Adrenal gland (tissue), 12 donors: ENCODE data around the gene ACAT2. TPM values are rescaled to one million over a fixed set of nuclear protein-coding genes. Genes with fewer than 3 reads are reported as not detected.
"Not testable (repeated sequence)": the region's sequence is repeated elsewhere in the genome, so short reads cannot be mapped to it uniquely, and the experiment has no call there.

Experiments
- DNase-seq, 7 donors: peaks; one replicate each; pipeline ENCODE4 v3.0.0-alpha.2; 2019 to 2020
- H3K27ac ChIP-seq, 5 donors: fragments of 200-600 bp; sonication (generic) in 4 of 5; 1 replicate in 3 of 5; 2 replicates in 2 of 5; pipeline versions ENCODE4 v1.5.1 to v1.8.0; 2016 to 2020; ENCODE audit warnings: mild to moderate bottlenecking in 1 of 5
- H3K27me3 ChIP-seq: fragments of 200-600 bp; 2 replicates; pipeline ENCODE4 v1.8.0; 2021
- H3K36me3 ChIP-seq, 2 donors: fragments of 200-600 bp; replicated peaks in 1 of 2; 1 replicate in 1 of 2; 2 replicates in 1 of 2; pipeline versions ENCODE4 v1.5.1 to v1.8.0; 2018 to 2022
- H3K4me1 ChIP-seq, 2 donors: fragments of 200-600 bp; replicated peaks in 1 of 2; 1 replicate in 1 of 2; 2 replicates in 1 of 2; pipeline versions ENCODE4 v1.5.1 to v1.8.0; 2018 to 2021
- H3K4me3 ChIP-seq, 4 donors: fragments of 200-600 bp; sonication (generic) in 3 of 4; one replicate each; pipeline ENCODE4 v1.5.1; 2016 to 2018
- H3K9me3 ChIP-seq, 3 donors: fragments of 200-600 bp; sonication (generic) in 1 of 3; replicated peaks in 1 of 3; 1 replicate in 2 of 3; 2 replicates in 1 of 3; pipeline versions ENCODE4 v1.5.1 to v1.8.0; 2016 to 2021
- CTCF ChIP-seq, 6 experiments: fragments of 450-650 bp in 4 of 6; fragments of 200-600 bp in 2 of 6; sonication (generic) in 1 of 6; IDR thresholded peaks; 1 replicate in 5 of 6; 2 replicates in 1 of 6; pipeline versions ENCODE4 v1.5.1 to v1.8.0; 2016 to 2021; ENCODE audit warnings: antibody characterized with exemption in 6 of 6, mild to moderate bottlenecking in 2 of 6, moderate library complexity in 1 of 6
- POLR2A ChIP-seq, 2 donors: fragments of 450-650 bp; IDR thresholded peaks; one replicate each; pipeline ENCODE4 v1.6.1; 2017; ENCODE audit warnings: antibody characterized with exemption in 2 of 2, mild to moderate bottlenecking in 2 of 2, moderate library complexity in 1 of 2
- WGBS, 4 donors: extraction: QIAGEN DNeasy Blood & Tissue Kit in 2 of 4; methylation state at CpG; one replicate each; pipeline versions ENCODE4 v1.1.5 to v1.1.7; 2013 to 2017; 5-methylcytosine and 5-hydroxymethylcytosine counted together
- intact Hi-C, 2 donors: fragments of 100-400 bp; cut with DNase I; formaldehyde crosslinking; loops; one replicate each; pipeline versions ENCODE4 v1.14.1 to v1.15.0; 2022 to 2023
- polyA plus RNA-seq, 3 donors: library from polyadenylated mRNA; stranded (reverse); fragments of 200-250 nt in 2 of 3; fragments of 350-450 nt in 1 of 3; fragmentation: Illumina TruSeq in 1 of 3; extraction: RNeasy Lipid Tissue Mini Kit (QIAGEN cat#74804) in 1 of 3; gene quantifications; one replicate each; pipeline ENCODE4 v1.2.3, GENCODE V29; 2013 to 2014
- total RNA-seq, 9 donors: library from RNA; depleted of rRNA in 4 of 9; stranded (reverse); fragments of >200 nt in 4 of 9; fragments of 120-200 nt in 1 of 9; fragmentation: NEBNext Ultra II Directional in 1 of 9; extraction: Animal tissue kit (Norgen Biotek cat#: 25700) in 1 of 9; gene quantifications; one replicate each; pipeline versions ENCODE4 v1.1.0 to v1.2.4, GENCODE V29; 2013 to 2023
- donor health status: healthy with polysubstance abuse.
- donor health status: Bipolar disorder and iron deficiency.
- donor health status: DM: yes; HTN: yes; CAD: no.
- donor health status: DM: no; HTN: no; CAD: no.
- donor health status: DM: no; HTN: no; CAD: no.
- donor health status: DM: yes; HTN: yes; CAD: no.

The ACAT2 gene
- total and polyA plus RNA-seq, 12 donors, result 8.7 to 305 (median 18.2) TPM

GRCh38 chr6:159739341-159739740, 22.5 kb upstream of the ACAT2 start:
- no peak overlapping the region for H3K27ac ChIP-seq
- no peak for DNase-seq
- no peaks in the 10 kb centered on the region for H3K27me3 ChIP-seq
- TF ChIP-seq POLR2A (IDR thresholded peaks at IDR 0.05) (no peak), CTCF (IDR thresholded peaks at IDR 0.05) (no peak)
- H3K36me3 ChIP-seq, result peaks cover 0 to 47% of the 10 kb centered on the region in 2 donors
- intact Hi-C loops, result no loop called here
- H3K4me1 ChIP-seq, result peaks cover 15 to 61% of the 10 kb centered on the region in 2 donors
- WGBS, 4 donors, result 57 to 69% (median 62%) methylated on average over 3 of the region's 3 CpGs
- no peaks in the 10 kb centered on the region for H3K9me3 ChIP-seq
- no peak overlapping the region for H3K4me3 ChIP-seq

GRCh38 chr6:159742165-159742564, 19.7 kb upstream of the ACAT2 start:
- Histone ChIP-seq H3K27me3 (no peaks in the 10 kb centered on the region), H3K4me1 (peaks cover 15 to 37% of the 10 kb centered on the region in 2 donors), H3K27ac (no peak overlapping the region), H3K4me3 (no peak overlapping the region), H3K9me3 (no peaks in the 10 kb centered on the region), H3K36me3 (peaks cover 0 to 75% of the 10 kb centered on the region in 2 donors)
- TF ChIP-seq POLR2A (IDR thresholded peaks at IDR 0.05) (no peak), CTCF (IDR thresholded peaks at IDR 0.05) (no peak)
- 82 to 88% (median 85%) methylated on average over 1 of the region's 1 CpG for WGBS, 4 donors
- intact Hi-C loops, result no loop called here
- DNase-seq, result no peak

GRCh38 chr6:159745081-159745480, 16.8 kb upstream of the ACAT2 start:
- TF ChIP-seq CTCF (IDR thresholded peaks at IDR 0.05) (no peak), POLR2A (IDR thresholded peaks at IDR 0.05) (no peak)
- Histone ChIP-seq H3K36me3 (peaks cover 0 to 94% of the 10 kb centered on the region in 2 donors), H3K27me3 (no peaks in the 10 kb centered on the region), H3K27ac (no peak overlapping the region), H3K4me1 (peaks cover 9 to 15% of the 10 kb centered on the region in 2 donors), H3K9me3 (no peaks in the 10 kb centered on the region), H3K4me3 (no peak overlapping the region)
- DNase-seq, result no peak
- 72 to 81% (median 77%) methylated on average over 7 of the region's 7 CpGs for WGBS, 4 donors
- intact Hi-C loops, result no loop called here

GRCh38 chr6:159746759-159747158, 15.1 kb upstream of the ACAT2 start:
- intact Hi-C loops, result no loop called here
- no peak overlapping the region for H3K4me3 ChIP-seq
- no peak for DNase-seq
- H3K4me1 ChIP-seq, result peaks cover 9 to 18% of the 10 kb centered on the region in 2 donors
- no peak for TF ChIP-seq CTCF (IDR thresholded peaks at IDR 0.05)
- TF ChIP-seq POLR2A (IDR thresholded peaks at IDR 0.05), result no peak
- H3K9me3 ChIP-seq, result no peaks in the 10 kb centered on the region
- H3K27ac ChIP-seq, result no peak overlapping the region
- peaks cover 0 to 97% of the 10 kb centered on the region in 2 donors for H3K36me3 ChIP-seq
- H3K27me3 ChIP-seq, result no peaks in the 10 kb centered on the region
- 68 to 92% (median 77%) methylated on average over 1 of the region's 1 CpG for WGBS, 4 donors

- H3K9me3 ChIP-seq, H3K4me1 ChIP-seq, H3K4me3 ChIP-seq, H3K27me3 ChIP-seq, H3K27ac ChIP-seq, intact Hi-C loops, DNase-seq: not testable (repeated sequence)
- peaks cover 0 to 95% of the 10 kb centered on the region in 2 donors for H3K36me3 ChIP-seq
- WGBS, 4 donors, result 85 to 95% (median 91%) methylated on average over 7 of the region's 7 CpGs
Observed at GRCh38 chr6:159748127-159748526, 13.7 kb upstream of the ACAT2 start.
